HG02610 (cell line): ENCODE data around the gene HACD4.
"Not testable (repeated sequence)": the region's sequence is repeated elsewhere in the genome, so short reads cannot be mapped to it uniquely, and the experiment has no call there.

Experiments
- ATAC-seq: cut with Tn5 transposase; IDR thresholded peaks from one replicate; pipeline ENCODE4 v1.9.1; 2021; ENCODE audit warnings: mild to moderate bottlenecking, moderate library complexity; ENCODE audit not compliant: unreplicated experiment

Gene HACD4

DNA sequence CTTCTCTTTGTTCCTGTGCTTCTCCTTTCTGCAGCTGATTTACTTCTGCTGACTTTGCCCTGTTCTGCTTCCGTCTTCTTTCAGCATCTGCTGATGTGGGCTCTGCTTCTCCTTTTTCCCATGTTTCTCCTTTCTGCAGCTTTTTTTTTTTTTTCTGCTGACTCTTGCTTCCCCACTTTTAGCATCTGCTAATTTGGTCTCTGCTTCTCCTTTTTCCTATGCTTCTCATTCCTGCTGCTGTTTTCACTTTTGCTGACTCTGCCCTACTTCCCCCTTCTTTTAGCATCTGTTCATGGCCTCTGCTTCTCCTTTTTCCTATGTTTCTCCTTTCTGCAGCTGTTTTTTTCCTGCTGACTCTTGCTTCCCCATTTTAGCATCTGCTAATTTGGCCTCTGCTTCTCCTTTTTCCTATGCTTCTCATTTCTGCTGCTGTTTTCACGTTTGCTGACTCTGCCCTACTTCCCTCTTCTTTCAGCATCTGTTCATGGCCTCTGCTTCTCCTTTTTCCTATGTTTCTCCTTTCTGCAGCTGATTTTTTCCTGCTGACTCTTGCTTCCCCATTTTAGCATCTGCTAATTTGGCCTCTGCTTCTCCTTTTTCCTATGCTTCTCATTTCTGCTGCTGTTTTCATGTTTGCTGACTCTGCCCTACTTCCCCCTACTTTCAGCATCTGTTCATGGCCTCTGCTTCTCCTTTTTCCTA lies 58.0 kb downstream of the HACD4 start:
- not testable (repeated sequence) for ATAC-seq

DNA sequence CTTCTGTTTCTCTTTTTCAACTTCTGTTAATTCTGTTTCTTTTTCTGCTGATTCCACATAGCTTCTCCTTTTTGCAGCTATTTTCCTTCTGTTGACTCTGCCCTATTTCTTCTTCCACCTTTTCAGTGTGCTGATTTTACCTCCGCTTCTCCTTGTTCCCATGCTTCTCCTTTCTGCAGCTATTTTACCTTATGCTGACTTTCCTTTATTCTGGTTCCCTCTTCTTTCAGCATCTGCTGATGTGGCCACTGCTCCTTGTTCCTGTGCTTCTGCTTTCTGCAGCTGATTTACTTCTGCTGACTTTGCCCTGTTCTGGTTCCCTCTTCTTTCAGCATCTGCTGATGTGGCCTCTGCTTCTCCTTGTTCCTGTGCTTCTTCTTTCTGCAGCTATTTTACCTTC lies 58.8 kb downstream of the HACD4 start:
- ATAC-seq = no peak

DNA sequence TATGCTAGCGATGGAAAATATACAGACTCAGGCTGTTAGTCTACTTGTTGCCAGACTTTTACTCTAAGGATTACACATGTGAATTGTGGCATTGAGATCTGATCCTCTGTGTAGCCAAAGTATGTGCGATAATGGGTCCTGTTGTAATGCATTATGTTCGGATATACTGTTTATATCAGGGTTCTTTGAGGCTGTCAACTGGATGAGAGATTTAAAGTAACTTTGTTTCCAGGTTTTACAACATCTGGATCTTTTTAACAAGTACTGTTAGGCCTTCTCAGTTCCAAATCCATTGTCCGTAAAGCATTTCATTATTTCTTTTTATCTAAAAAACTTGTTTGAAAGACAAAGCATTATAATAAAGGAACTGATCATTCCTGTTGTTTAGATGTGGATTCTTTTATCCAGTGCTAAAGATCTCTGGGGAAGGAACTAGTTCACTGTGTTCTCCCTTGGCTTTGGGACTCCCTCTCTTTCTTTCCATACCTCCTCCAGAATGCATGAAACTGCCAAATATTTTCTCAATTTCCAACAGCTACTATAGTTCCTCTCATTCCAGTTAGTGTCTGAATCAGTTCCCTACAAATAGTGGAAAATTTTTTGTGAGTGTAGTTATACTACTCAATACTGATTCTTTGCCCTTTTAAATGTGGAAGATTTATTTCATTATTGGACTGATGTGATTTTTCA lies 68.8 kb downstream of the HACD4 start:
- ATAC-seq = no peak

DNA sequence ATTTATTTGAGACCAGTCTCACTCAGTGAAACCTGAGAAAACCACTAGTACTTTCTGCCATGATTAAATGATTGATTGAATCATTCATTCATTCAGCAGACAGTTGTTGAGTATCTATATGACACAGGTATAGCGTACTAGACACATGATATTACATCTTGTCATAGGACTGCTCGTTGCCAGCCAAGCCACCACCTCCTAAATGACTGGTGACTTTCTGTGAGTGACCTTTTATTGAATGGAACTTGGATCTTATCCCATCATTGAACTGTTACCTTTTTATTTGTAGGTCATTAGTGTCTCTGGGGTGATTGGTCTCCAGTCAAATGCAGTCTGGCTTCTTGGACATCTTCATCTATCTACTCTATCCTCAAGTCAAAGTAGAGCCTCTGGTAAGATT lies 80.7 kb downstream of the HACD4 start:
- ATAC-seq = no peak
